ENCODE results near the gene PPP2R1A. TPM values are rescaled to one million over a fixed set of nuclear protein-coding genes. Genes with fewer than 3 reads are reported as not detected.
"Not testable (repeated sequence)": the region's sequence is repeated elsewhere in the genome, so short reads cannot be mapped to it uniquely, and the experiment has no call there.

PPP2R1A gene
- total RNA-seq, 2 experiments from 2014 or later, result 223 to 225 TPM

DNA sequence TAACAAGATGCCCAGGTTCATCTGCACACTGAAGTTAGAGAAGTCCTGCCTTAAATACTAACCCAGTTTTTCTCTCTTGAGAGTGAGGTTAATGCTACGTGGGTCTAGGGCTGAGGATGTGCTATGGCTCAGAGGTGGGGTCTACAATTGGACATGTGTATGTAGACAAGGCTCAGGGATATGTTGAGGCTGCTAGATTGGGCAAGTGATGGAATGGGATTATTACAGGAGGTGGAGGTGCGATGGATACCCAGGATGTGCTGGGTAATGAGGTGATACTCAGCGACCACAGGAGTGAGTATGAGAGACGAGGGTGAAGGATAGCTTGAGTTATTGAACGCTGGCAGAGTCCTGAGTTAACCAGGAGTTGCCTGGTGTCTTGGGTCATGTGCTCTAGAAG lies 38.1 kb downstream of the PPP2R1A start:
- ATAC-seq (no peak), DNase-seq (no peak)
- ChIA-PET POLR2A (interaction anchor here (1.6 kb wide), 1 partner anchor 56 kb away, joined by 8 read pairs; the partner anchor contains the start of gene ZNF836), CTCF (interaction anchor here (1.9 kb wide), 1 partner anchor 9 kb away, joined by 11 read pairs; no protein-coding TSS in a partner anchor)
- H3K4me1 Mint-ChIP-seq (ENCODE audit: low read depth), result peaks cover 14% of the 10 kb centered on the region
- no peak overlapping the region for H3K4me3 Mint-ChIP-seq
- H3K9me3 Mint-ChIP-seq (ENCODE audit: insufficient read depth), result no peaks in the 10 kb centered on the region
- no peaks in the 10 kb centered on the region for H3K27me3 Mint-ChIP-seq (ENCODE audit: low read depth)
- H3K36me3 Mint-ChIP-seq (ENCODE audit: low read depth), result peaks cover 76% of the 10 kb centered on the region
- H3K27ac Mint-ChIP-seq, result no peak overlapping the region

DNA sequence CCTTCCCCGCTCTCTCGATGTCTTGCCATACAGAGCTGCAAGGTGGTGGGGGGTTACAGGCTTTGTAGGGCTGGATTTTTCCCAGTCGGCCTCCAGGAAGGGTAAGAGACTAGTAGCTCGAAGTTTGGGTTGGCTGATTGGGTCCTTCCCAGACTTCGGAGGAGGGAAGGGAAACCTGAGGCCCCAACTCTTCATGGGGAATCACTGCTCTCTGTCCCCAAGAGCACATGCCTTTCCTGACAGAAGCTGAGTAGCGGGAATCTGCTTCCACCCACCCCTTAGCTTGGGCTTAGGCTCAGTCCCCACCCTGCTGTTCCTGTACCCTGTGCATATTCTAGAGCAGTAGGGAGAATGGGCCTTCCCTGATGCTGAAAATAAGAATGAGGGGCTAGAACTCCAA lies 39.7 kb downstream of the PPP2R1A start:
- POLR2A ChIA-PET, result no interaction called here

DNA sequence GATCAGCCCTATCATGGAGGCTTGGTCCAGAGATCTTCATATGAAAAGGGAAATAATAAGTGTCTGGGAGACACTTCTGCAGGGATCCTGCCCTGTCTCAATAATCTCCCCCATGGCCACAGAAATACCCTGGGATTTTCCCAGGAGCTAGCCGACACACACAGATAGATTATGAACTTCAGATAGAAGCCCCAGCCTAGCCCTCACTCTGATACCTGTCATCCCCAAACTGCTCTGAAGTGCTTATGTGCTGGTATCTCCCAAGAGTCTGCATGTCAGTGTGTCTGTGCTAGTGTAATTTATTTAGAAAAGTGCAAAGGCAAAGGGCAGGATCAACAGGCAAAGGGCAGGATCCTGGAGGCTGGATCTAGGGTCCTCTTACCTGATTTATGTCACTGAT lies 40.8 kb downstream of the PPP2R1A start:
- no peak for DNase-seq
- POLR2A ChIA-PET, result interaction anchor here (0.7 to 0.8 kb wide), 2 partner anchors 11 to 248 kb away, joined by 3 to 4 read pairs; no protein-coding TSS in a partner anchor
- Mint-ChIP-seq H3K4me3 (no peak overlapping the region), H3K27me3 (ENCODE audit: low read depth) (no peaks in the 10 kb centered on the region), H3K9me3 (ENCODE audit: insufficient read depth) (no peaks in the 10 kb centered on the region), H3K27ac (no peak overlapping the region), H3K36me3 (ENCODE audit: low read depth) (peaks cover 51% of the 10 kb centered on the region), H3K4me1 (ENCODE audit: low read depth) (peaks cover 14% of the 10 kb centered on the region)
- CTCF ChIA-PET, result no interaction called here
- no peak for ATAC-seq

More for the DNA sequence above, 39.7 kb downstream of the PPP2R1A start:
- H3K36me3 Mint-ChIP-seq (ENCODE audit: low read depth), result peaks cover 60% of the 10 kb centered on the region
- H3K9me3 Mint-ChIP-seq (ENCODE audit: insufficient read depth), result no peaks in the 10 kb centered on the region
- peaks cover 14% of the 10 kb centered on the region for H3K4me1 Mint-ChIP-seq (ENCODE audit: low read depth)
- DNase-seq (no peak), ATAC-seq (no peak)
- CTCF ChIA-PET, result interaction anchor here (1.9 kb wide), 1 partner anchor 8 kb away, joined by 12 read pairs; no protein-coding TSS in a partner anchor
- H3K27ac Mint-ChIP-seq, result no peak overlapping the region
- H3K4me3 Mint-ChIP-seq, result no peak overlapping the region
- H3K27me3 Mint-ChIP-seq (ENCODE audit: low read depth), result no peaks in the 10 kb centered on the region

DNA sequence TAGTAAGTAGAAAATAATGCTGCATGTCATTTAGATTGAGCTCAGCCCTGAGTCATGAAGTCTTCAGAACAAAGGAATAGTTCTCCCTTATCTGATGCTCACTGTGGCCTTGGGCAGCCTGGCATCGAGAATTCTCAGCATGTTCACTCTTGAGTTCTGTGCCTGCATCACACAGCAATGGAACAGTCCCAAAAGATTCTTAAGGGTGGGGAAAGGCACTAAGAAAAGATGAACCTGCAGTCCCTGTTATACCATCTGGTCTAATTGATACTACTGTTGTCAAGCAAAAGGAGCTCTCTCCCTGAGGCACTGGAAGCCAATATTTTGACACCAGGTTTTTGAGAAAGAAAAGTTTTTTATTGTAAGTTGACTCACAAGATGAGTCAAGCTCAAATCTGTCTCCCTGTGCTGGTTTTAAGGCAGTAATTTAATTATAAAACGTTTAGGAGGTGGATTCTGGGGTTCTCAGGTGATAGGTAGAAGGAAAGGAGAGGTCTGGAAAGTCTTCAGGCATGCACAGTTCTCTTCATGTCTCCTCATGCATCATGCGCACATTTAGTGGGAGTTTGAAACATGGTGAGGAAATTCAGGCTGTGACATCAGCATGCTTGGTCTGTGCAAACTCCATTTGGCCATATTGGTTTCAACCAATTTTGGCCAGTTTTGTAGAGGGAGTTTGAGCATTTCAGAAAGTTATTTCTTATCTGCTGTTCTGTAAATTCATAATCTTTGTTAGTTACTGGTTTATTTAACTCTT lies 41.5 kb downstream of the PPP2R1A start:
- H3K4me1 Mint-ChIP-seq (ENCODE audit: low read depth), result peaks cover 11% of the 10 kb centered on the region
- no peaks in the 10 kb centered on the region for H3K9me3 Mint-ChIP-seq (ENCODE audit: insufficient read depth)
- ChIA-PET POLR2A (interaction anchor here (0.8 kb wide), 1 partner anchor 11 kb away, joined by 4 read pairs; no protein-coding TSS in a partner anchor), CTCF (interaction anchor here (1.3 kb wide), 1 partner anchor 92 kb away, joined by 3 read pairs; the partner anchor contains the start of gene ZNF616)
- no peak overlapping the region for H3K4me3 Mint-ChIP-seq
- peaks cover 44% of the 10 kb centered on the region for H3K36me3 Mint-ChIP-seq (ENCODE audit: low read depth)
- H3K27me3 Mint-ChIP-seq (ENCODE audit: low read depth), result no peaks in the 10 kb centered on the region
- ATAC-seq (no peak), DNase-seq (no peak)
- no peak overlapping the region for H3K27ac Mint-ChIP-seq

DNA sequence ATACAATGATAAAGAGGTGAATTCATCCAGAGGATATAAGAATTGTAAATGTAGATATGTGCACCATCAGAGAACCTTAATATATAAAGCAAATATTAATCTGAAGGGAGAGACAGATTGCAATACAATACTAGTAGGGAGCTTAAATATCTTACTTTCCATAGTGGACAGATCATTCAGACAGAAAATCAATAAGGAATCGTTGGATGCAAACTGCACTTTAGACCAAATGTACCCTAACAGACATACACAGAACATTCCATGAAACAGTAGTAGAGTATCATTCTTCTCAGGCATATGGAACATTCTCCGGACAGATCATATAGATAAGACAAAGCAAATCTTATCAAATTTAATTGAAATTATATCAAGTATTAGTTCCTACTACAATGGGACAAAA lies 44.6 kb downstream of the PPP2R1A start:
- ATAC-seq, result no peak
- ChIA-PET POLR2A (no interaction called here), CTCF (no interaction called here)
- no peak for DNase-seq
- H3K36me3 Mint-ChIP-seq (ENCODE audit: low read depth), result peaks cover 17% of the 10 kb centered on the region
- no peak overlapping the region for H3K27ac Mint-ChIP-seq
- H3K9me3 Mint-ChIP-seq (ENCODE audit: insufficient read depth), result no peaks in the 10 kb centered on the region
- H3K27me3 Mint-ChIP-seq (ENCODE audit: low read depth), result no peaks in the 10 kb centered on the region
- H3K4me1 Mint-ChIP-seq (ENCODE audit: low read depth), result no peaks in the 10 kb centered on the region
- no peak overlapping the region for H3K4me3 Mint-ChIP-seq

DNA sequence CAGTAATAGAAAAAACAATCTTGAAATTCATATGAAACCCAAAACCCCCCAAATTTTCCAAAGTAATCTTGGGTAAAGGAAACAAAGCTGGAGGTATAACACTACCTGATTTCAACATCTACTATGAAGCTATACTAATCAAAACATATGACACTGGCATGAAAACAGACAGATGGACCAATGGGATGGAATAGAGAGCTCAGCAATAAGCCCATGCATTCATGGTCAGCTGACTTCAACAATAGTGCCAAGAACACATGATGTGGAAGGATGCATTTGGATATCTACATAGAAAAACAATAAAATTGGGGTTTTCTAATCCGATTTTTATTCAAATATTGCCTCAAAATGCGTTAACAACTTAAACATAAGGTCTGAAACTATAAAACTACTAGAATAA lies 47.3 kb downstream of the PPP2R1A start:
- DNase-seq (no peak), ATAC-seq (no peak)
- Mint-ChIP-seq H3K9me3 (ENCODE audit: insufficient read depth) (no peaks in the 10 kb centered on the region), H3K4me1 (ENCODE audit: low read depth) (no peaks in the 10 kb centered on the region), H3K27ac (no peak overlapping the region), H3K4me3 (no peak overlapping the region), H3K27me3 (ENCODE audit: low read depth) (no peaks in the 10 kb centered on the region), H3K36me3 (ENCODE audit: low read depth) (no peaks in the 10 kb centered on the region)
- ChIA-PET CTCF (interaction anchor here (0.7 to 1.5 kb wide), 23 partner anchors 8 to 580 kb away, joined by 3 to 27 read pairs (median 4); partner anchors contain the start of genes PPP2R1A and ZNF616), POLR2A (interaction anchor here (1.2 kb wide), 1 partner anchor 48 kb away, joined by 6 read pairs; the partner anchor contains the start of gene PPP2R1A)

DNA sequence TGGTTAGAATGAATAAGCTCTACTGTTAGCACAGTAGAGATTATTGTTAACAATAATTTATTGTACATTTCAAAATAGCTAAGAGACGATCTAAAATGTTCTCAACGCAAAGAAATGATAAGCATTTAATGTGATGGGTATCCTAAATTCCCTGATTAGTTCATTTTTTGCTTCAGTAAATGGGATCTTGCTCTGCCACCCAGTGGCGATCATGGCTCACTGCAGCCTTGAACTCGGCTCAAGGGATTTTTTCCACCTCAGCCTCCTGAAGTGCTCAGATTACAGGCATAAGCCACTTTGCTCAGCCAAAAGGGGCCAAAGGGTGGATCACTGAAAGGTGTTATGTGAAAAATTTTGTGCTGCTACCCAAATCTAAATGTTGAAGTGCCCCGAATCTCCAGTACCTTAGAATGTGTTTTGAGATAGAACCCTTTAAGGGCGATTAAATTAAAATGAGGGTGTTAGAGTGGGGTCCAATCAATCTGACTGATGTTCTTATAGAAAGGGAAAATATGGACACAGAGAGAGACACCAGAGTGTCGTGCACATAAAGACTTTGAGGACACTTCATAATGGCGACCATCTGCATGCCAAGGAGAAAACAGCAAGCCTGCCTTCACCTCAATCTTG lies 48.0 kb downstream of the PPP2R1A start:
- Mint-ChIP-seq H3K9me3 (ENCODE audit: insufficient read depth) (no peaks in the 10 kb centered on the region), H3K27ac (no peak overlapping the region), H3K4me3 (no peak overlapping the region), H3K27me3 (ENCODE audit: low read depth) (no peaks in the 10 kb centered on the region), H3K36me3 (ENCODE audit: low read depth) (no peaks in the 10 kb centered on the region), H3K4me1 (ENCODE audit: low read depth) (no peaks in the 10 kb centered on the region)
- DNase-seq (peak; percentile 66), ATAC-seq (peak; percentile 76)
- ChIA-PET POLR2A (interaction anchor here (1.2 kb wide), 1 partner anchor 48 kb away, joined by 6 read pairs; the partner anchor contains the start of gene PPP2R1A), CTCF (interaction anchor here (0.7 to 1.5 kb wide), 22 partner anchors 9 to 581 kb away, joined by 3 to 27 read pairs (median 4); partner anchors contain the start of genes PPP2R1A and ZNF616)

DNA sequence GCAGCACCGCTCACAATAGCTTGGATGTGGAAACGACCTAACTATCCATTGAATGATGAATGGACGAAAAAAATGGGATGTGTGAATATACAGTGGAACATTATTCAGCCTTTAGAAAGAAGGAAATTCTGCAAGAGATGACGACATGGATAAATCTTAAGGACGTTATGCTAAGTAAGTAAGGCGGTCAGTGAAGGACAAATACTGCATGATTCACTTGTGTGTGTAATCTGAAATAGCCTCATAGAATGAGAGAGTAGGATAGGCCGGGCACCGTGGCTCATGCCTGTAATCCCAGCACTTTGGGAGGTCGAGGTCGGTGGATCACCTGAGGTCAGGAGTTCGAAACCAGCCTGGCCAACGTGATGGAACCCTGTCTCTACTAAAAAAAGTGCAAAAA lies 54.2 kb downstream of the PPP2R1A start:
- no peak for DNase-seq
- no peak overlapping the region for H3K4me3 Mint-ChIP-seq
- no peak overlapping the region for H3K27ac Mint-ChIP-seq
- no peaks in the 10 kb centered on the region for H3K27me3 Mint-ChIP-seq (ENCODE audit: low read depth)
- ATAC-seq, result no peak
- H3K9me3 Mint-ChIP-seq (ENCODE audit: insufficient read depth), result no peaks in the 10 kb centered on the region
- H3K36me3 Mint-ChIP-seq (ENCODE audit: low read depth), result no peaks in the 10 kb centered on the region
- H3K4me1 Mint-ChIP-seq (ENCODE audit: low read depth), result no peaks in the 10 kb centered on the region
- ChIA-PET CTCF (no interaction called here), POLR2A (no interaction called here)

DNA sequence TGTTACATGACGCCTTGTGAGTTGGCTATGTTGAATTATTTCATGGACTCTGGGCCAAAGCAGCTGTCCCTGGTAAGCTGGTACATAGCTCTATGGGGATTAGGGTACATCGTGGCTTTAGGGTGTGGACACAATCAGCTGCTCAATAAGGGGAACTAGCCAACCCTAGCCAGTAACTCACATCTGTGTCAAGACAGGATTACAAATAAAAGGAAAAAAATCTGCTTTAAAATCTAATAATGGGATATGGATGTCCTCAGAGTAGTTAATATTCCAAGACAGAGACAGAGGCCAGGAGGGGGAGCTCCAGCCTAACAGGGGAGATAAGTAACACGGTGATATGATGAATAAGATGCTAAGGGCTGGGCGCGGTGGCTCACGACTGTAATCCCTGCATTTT lies 58.4 kb downstream of the PPP2R1A start:
- ATAC-seq (peak; percentile 57), DNase-seq (peak; percentile 65)
- no peak overlapping the region for H3K27ac Mint-ChIP-seq
- no peaks in the 10 kb centered on the region for H3K36me3 Mint-ChIP-seq (ENCODE audit: low read depth)
- H3K27me3 Mint-ChIP-seq (ENCODE audit: low read depth), result no peaks in the 10 kb centered on the region
- no peaks in the 10 kb centered on the region for H3K4me1 Mint-ChIP-seq (ENCODE audit: low read depth)
- H3K4me3 Mint-ChIP-seq, result no peak overlapping the region
- ChIA-PET POLR2A (no interaction called here), CTCF (interaction anchor here (0.8 to 1.3 kb wide), 4 partner anchors 11 to 715 kb away, joined by 3 read pairs; no protein-coding TSS in a partner anchor)
- H3K9me3 Mint-ChIP-seq (ENCODE audit: insufficient read depth), result no peaks in the 10 kb centered on the region

DNA sequence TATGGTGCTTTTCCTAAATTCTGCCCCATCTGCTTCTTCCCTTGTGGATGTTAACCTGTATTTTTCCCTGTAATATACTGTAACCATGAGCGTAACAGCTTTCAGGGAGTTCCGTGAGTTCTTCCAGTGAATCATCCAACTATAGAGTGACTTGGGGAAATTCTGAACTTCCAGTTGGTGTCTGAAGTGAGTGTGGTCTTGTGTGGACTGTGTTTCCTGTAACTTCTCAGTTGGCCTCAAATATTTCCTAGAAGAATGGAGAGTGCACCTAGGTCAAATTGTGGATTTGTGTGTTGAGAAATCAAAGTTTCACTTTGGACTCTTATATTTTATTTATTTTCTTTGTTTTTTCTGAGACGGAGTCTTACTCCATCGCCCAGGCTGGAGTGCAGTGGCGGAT lies 68.6 kb downstream of the PPP2R1A start:
- H3K4me3 Mint-ChIP-seq, result no peak overlapping the region
- H3K4me1 Mint-ChIP-seq (ENCODE audit: low read depth), result no peaks in the 10 kb centered on the region
- H3K27me3 Mint-ChIP-seq (ENCODE audit: low read depth), result peaks cover 2% of the 10 kb centered on the region
- ChIA-PET CTCF (no interaction called here), POLR2A (no interaction called here)
- H3K27ac Mint-ChIP-seq, result no peak overlapping the region
- DNase-seq (no peak), ATAC-seq (no peak)
- peaks cover 6% of the 10 kb centered on the region for H3K9me3 Mint-ChIP-seq (ENCODE audit: insufficient read depth)
- H3K36me3 Mint-ChIP-seq (ENCODE audit: low read depth), result no peaks in the 10 kb centered on the region

DNA sequence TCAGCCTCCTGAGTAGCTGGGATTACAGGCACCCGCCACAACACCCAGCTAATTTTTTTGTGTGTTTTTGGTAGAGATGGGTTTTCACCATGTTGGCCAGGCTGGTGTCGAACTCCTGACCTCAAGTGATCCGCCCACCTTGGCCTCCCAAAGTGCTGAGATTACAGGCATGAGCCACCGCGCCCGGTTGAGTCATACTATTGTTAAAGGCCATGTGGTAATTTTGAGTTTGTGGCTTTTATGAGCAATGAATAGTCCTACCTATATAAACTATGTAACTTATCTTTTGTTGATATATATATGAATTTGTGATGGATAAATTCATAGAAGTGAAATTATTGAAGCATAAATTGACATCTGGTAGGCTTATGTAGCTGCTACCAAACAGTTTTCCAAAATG lies 75.7 kb downstream of the PPP2R1A start:
- ATAC-seq; CTCF ChIA-PET; H3K27ac Mint-ChIP-seq; DNase-seq; H3K36me3 Mint-ChIP-seq (ENCODE audit: low read depth); H3K4me3 Mint-ChIP-seq; H3K4me1 Mint-ChIP-seq (ENCODE audit: low read depth); POLR2A ChIA-PET; H3K27me3 Mint-ChIP-seq (ENCODE audit: low read depth): not testable (repeated sequence)
- H3K9me3 Mint-ChIP-seq (ENCODE audit: insufficient read depth), result peaks cover 22% of the 10 kb centered on the region

Measured in activated CD8-positive, alpha-beta T cell treated with anti-CD3 and anti-CD28 coated beads, Interleukin-2, amount 10 ng/mL, durations not matched to agents 7 days and 5 days (primary cell).